ENCODE measurements around the gene LMTK3.

The LMTK3 gene

GRCh38 chr19:48511800-48512503, at the start of gene LMTK3:
TSS of gene LMTK3 (minus strand) at chr19:48511835. CDS start at chr19:48511576, 259 bp downstream.
- DNase-seq (ENCODE audit: low read depth), result peak; percentile 24

- no peak for DNase-seq (ENCODE audit: low read depth)
Measured at GRCh38 chr19:48561412-48561811, 49.8 kb upstream of the LMTK3 start.

- no peak for DNase-seq (ENCODE audit: low read depth)
Measured at GRCh38 chr19:48560095-48560530, 48.5 kb upstream of the LMTK3 start.

- peak; percentile 63 for DNase-seq (ENCODE audit: low read depth)
Measured at GRCh38 chr19:48558018-48558684, 46.5 kb upstream of the LMTK3 start.

- no peak for DNase-seq (ENCODE audit: low read depth)
Measured at GRCh38 chr19:48556825-48557224, 45.2 kb upstream of the LMTK3 start.

GRCh38 chr19:48556163-48556562, 44.5 kb upstream of the LMTK3 start:
- DNase-seq (ENCODE audit: low read depth), result peak; percentile 71

- DNase-seq (ENCODE audit: low read depth), result no peak
Measured at GRCh38 chr19:48554385-48555091, 42.9 kb upstream of the LMTK3 start.

GRCh38 chr19:48553676-48554384, 42.2 kb upstream of the LMTK3 start:
- peak; percentile 79 for DNase-seq (ENCODE audit: low read depth)

GRCh38 chr19:48552406-48553322, 41.0 kb upstream of the LMTK3 start:
- DNase-seq (ENCODE audit: low read depth), result no peak

- no peak for DNase-seq (ENCODE audit: low read depth)
Measured at GRCh38 chr19:48551437-48552302, 40.0 kb upstream of the LMTK3 start, which contains the start of gene SULT2B1. TSS of gene SULT2B1 (plus strand) at chr19:48552172. CDS start at chr19:48552253, 81 bp downstream.

- DNase-seq (ENCODE audit: low read depth), result no peak
Measured at GRCh38 chr19:48549380-48549779, 37.7 kb upstream of the LMTK3 start.

GRCh38 chr19:48548253-48548911, 36.7 kb upstream of the LMTK3 start:
- DNase-seq (ENCODE audit: low read depth), result no peak

- no peak for DNase-seq (ENCODE audit: low read depth)
Measured at GRCh38 chr19:48547722-48548121, 36.1 kb upstream of the LMTK3 start.

GRCh38 chr19:48544856-48545750, 33.5 kb upstream of the LMTK3 start:
- DNase-seq (ENCODE audit: low read depth), result no peak

GRCh38 chr19:48543121-48543710, 31.6 kb upstream of the LMTK3 start:
- DNase-seq (ENCODE audit: low read depth), result peak; percentile 16

GRCh38 chr19:48541813-48542212, 30.2 kb upstream of the LMTK3 start:
- no peak for DNase-seq (ENCODE audit: low read depth)

- no peak for DNase-seq (ENCODE audit: low read depth)
Measured at GRCh38 chr19:48540110-48540509, 28.5 kb upstream of the LMTK3 start.

- peak; percentile 72 for DNase-seq (ENCODE audit: low read depth)
Measured at GRCh38 chr19:48539503-48540096, 28.0 kb upstream of the LMTK3 start.
